ENCODE data around the gene CEMIP2.
"Not testable (repeated sequence)": the region's sequence is repeated elsewhere in the genome, so short reads cannot be mapped to it uniquely, and the experiment has no call there.

Gene CEMIP2

DNA sequence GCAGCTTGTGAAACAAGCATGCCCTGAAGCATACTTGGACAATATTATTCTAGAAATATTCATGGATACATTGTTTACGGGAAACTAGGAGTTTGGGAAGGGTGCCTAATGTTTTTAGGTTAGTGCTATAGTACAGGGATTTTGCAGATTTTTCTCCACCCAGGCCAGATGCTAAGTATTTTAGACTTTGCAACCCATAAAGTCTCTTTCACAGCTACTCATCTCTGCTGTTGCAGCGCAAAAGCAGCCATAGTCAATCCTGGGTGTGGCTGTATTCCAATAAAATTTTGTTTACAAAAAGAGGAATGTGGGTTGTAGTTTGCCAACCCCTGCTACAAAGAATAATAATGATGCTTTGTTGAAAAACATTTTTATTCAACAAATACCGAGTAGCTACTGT, 106.2 kb downstream of the CEMIP2 start:
- TF ChIP-seq, protein P1, sequence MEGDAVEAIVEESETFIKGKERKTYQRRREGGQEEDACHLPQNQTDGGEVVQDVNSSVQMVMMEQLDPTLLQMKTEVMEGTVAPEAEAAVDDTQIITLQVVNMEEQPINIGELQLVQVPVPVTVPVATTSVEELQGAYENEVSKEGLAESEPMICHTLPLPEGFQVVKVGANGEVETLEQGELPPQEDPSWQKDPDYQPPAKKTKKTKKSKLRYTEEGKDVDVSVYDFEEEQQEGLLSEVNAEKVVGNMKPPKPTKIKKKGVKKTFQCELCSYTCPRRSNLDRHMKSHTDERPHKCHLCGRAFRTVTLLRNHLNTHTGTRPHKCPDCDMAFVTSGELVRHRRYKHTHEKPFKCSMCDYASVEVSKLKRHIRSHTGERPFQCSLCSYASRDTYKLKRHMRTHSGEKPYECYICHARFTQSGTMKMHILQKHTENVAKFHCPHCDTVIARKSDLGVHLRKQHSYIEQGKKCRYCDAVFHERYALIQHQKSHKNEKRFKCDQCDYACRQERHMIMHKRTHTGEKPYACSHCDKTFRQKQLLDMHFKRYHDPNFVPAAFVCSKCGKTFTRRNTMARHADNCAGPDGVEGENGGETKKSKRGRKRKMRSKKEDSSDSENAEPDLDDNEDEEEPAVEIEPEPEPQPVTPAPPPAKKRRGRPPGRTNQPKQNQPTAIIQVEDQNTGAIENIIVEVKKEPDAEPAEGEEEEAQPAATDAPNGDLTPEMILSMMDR (IDR thresholded peaks at IDR 0.05; ENCODE audit: insufficient read depth, low read depth, low read length, missing control alignments): no peak
- no peak overlapping the region for H3K4me3 ChIP-seq (ENCODE audit: low read length)
- DNase-seq (ENCODE audit: low read depth): no peak

DNA sequence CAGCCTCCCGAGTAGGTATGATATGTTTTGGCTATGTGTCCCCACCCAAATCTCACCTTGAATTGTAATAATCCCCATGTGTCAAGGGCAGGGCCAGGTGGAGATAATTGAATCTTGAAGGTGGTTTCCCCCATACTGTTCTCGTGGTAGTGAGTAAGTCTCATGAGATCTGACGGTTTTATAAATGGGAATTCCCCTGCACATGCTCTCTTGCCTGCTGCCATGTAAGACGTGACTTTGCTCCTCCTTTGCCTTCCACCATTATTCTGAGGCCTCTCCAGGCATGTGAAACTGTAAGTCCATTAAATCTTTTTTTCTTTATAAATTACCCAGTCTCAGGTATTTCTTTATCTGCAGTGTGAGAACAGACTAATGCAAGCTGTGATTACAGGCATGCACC, 111.0 kb downstream of the CEMIP2 start:
- not testable (repeated sequence) for H3K4me3 ChIP-seq (ENCODE audit: low read length); DNase-seq (ENCODE audit: low read depth)

DNA sequence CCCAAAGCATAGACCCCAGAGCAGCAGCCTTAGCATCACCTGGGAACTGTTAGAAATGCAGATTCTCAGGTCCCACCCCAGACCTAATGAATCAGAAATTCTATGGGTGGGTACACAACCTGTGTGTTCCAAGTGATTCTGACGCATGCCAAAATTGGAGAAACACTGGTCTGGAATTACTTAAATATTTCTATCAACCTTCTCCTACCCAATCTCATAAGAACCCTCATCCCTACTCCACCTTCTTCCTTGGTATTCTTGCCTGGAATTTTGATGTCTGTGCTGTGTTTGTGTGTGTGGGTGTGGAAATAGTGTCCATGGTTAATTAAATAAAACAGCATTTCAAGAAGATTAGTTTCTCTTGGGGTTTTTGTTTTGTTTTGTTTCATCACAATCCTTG, 111.8 kb downstream of the CEMIP2 start:
- H3K4me3 ChIP-seq (ENCODE audit: low read length): no peak overlapping the region
- DNase-seq (ENCODE audit: low read depth): no peak
- TF ChIP-seq, protein P1 (IDR thresholded peaks at IDR 0.05; ENCODE audit: insufficient read depth, low read depth, low read length, missing control alignments): no peak

DNA sequence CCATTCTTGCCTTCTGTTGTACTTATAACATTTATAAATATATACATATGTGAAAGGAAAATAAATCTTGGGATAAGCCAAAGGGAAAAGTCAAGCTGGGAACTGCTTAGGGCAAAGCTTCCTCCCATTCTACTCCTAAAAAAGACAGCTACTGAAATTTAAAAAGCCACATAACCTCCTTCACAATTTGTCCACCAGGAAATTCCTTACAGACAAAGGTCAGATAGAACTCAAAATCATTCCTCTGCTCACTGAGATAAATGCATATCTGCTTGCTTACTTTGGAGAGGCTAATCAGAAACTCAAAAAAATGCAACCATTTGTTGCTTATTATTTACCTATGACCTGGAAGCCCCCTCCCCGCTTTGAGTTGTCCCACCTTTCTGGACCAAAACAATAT, 112.5 kb downstream of the CEMIP2 start:
- H3K4me3 ChIP-seq (ENCODE audit: low read length): no peak overlapping the region
- DNase-seq (ENCODE audit: low read depth): no peak
- TF ChIP-seq, protein P1 (IDR thresholded peaks at IDR 0.05; ENCODE audit: insufficient read depth, low read depth, low read length, missing control alignments): no peak

DNA sequence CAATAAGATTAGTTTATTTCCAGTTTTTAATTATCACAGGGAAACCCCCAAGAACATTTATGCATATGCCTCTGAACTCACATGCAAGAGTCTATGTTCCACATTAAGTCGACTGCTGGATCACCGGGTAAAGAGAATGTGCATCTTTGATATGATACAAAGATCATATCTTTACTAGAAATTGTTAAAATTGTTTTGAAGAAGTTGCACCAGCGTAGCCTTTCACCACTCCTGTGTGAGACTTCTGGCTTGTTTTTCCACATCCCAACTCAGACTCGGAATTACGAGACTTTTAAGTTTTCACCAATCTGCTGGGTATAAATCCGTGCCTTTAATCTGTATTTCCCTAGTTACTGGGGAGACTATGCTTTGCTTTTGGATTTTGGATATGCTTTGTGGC, 113.2 kb downstream of the CEMIP2 start:
- no peak overlapping the region for H3K4me3 ChIP-seq (ENCODE audit: low read length)
- TF ChIP-seq, protein P1 (IDR thresholded peaks at IDR 0.05; ENCODE audit: insufficient read depth, low read depth, low read length, missing control alignments): no peak
- no peak for DNase-seq (ENCODE audit: low read depth)

DNA sequence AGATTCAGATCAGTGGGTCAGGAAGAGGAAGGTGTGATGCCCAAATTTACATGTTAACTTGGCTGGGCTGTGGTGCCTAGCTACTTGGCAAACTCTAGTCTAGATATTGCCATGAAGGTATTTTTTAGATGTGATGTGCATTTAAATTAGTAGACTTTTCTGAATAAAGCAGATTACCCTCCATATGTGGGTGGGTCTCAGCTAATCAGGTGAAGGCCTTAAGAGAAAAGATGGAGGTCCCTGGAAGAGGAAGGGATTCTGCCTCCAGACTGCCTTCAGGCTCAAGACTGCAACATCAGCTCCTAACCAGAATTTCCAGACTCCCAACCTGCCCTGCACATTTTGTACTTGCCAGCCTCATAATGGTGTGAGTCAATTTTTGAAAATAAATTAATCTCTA, 115.8 kb downstream of the CEMIP2 start:
- no peak overlapping the region for H3K4me3 ChIP-seq (ENCODE audit: low read length)
- TF ChIP-seq, protein P1 (IDR thresholded peaks at IDR 0.05; ENCODE audit: insufficient read depth, low read depth, low read length, missing control alignments): no peak
- DNase-seq (ENCODE audit: low read depth): peak; percentile 25

DNA sequence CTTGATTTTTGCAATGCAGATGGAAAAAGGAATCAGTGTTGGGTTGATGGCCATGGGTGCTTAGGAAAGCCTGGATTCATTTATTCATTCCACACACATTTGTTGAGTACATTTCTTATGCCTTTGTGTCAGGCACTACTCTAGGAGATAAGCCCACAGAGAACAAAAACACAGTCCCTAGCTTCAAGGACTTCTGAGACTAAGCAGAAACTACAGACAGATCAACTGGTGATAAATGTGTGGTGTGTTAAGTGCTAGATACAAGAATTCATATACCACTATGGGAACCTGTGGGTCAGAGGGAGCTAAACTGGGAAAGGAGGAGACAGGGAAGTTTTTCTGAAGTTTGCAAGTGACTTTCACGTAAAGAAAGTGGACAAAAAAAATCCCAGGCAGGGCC, 119.9 kb downstream of the CEMIP2 start:
- no peak for DNase-seq (ENCODE audit: low read depth)
- no peak overlapping the region for H3K4me3 ChIP-seq (ENCODE audit: low read length)
- TF ChIP-seq, protein P1 (IDR thresholded peaks at IDR 0.05; ENCODE audit: insufficient read depth, low read depth, low read length, missing control alignments): no peak
